GM12875 (cell line): ENCODE results near the gene PCSK1N.

Source experiments
- H3K4me3 ChIP-seq: one replicate; pipeline ENCODE4 v1.5.1; 2011; ENCODE audit warnings: low read depth, low read length, control low read depth
- CTCF ChIP-seq: IDR thresholded peaks from 2 replicates; pipeline ENCODE4 v1.5.1; 2011; ENCODE audit warnings: low read depth, mild to moderate bottlenecking, control low read depth, inconsistent platforms, low read length, moderate library complexity, borderline replicate concordance; ENCODE audit not compliant: insufficient read depth

PCSK1N gene

GRCh38 chrX:48782795-48783194, 52.6 kb downstream of the PCSK1N start:
- no peak overlapping the region for H3K4me3 ChIP-seq

GRCh38 chrX:48782216-48782615, 53.2 kb downstream of the PCSK1N start:
- TF ChIP-seq CTCF: no peak
- H3K4me3 ChIP-seq: no peak overlapping the region

More at GRCh38 chrX:48782795-48783194, 52.6 kb downstream of the PCSK1N start:
- no peak for TF ChIP-seq CTCF

GRCh38 chrX:48781705-48782104, 53.7 kb downstream of the PCSK1N start:
- no peak overlapping the region for H3K4me3 ChIP-seq
- no peak for TF ChIP-seq CTCF
